ENCODE data around the gene SLC29A3.

SLC29A3 gene

DNA sequence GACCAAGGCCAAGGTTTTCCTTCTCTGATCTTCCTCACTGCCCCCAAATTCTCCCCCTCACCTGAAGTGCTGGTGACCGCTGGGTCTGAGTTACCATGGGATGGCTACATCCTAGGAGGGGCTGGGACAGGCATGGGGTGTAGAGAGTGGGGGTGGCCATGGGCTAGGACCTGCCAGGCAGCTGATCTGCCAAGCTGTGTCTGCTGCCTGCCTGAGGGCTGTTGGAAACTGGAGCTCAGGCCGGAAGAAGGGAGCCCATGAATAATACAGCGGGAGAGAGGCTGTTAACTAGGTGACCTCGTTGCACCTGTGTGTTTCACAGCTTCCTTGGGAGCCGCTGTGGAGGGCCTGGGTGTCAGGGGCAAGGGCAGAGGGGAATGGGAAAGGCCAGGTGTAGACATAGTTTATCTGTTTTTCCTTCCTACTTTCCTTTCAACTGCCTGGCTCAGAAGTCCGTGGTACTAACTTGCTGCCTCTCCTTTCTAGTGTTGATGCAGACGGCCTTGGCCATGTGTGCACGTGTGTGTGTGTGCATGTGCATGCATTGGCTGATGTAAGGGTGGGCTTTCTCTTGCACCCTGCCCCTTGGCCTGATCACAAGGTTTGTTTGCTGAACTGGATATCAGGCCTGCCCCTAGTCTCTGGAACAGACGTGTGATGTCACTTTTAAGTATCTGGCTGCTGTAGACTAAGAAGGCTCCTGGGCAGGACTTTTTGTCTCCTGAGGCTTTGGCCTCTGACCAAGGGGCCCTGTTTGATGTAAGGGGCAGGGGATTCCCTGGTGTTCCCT, 89.6 kb downstream of the SLC29A3 start:
- DNase-seq (ENCODE audit: extremely low read depth in 1 of 2, low read depth in 1 of 2): no peak

DNA sequence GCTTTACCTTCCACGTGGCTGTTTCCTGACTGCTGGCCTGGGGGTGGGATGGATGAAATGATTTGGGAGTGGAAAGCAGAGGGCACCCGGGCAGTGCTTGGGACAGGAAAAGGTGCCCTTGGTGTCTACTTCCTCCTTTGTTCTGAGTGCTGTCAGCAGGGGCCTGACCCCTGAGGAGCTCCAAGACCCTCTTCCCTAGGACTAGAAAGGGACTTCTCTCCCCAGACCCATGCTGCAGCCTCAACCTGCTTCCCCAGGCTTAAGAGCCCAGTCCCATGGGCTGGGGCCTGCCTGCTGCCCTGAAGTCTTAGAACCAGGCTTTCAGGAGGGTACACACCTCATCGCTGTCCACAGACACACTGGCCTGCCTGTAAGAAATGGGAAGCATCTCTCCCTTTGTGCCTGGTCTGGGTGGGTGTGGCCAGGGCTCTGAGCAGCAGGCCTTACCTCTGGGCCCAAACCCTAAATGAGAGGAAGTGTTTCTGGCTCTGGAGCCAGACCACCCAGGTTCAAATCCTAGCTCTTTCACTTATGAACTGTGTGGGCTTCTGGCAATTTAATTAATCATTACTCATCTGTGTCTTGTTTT, 90.6 kb downstream of the SLC29A3 start:
- DNase-seq (ENCODE audit: extremely low read depth in 1 of 2, low read depth in 1 of 2): no peak

All from stimulated activated CD8-positive, alpha-beta memory T cell treated with anti-CD3 and anti-CD28 coated beads, Interleukin-7, amount 100 ng/mL, for 48 hours (primary cell).